Measurements from ENCODE around the gene SEZ6L. TPM values are rescaled to one million over a fixed set of nuclear protein-coding genes. Genes with fewer than 3 reads are reported as not detected.
A peak's percentile ranks its signal among the peaks of the same experiment; 100 is the strongest.

SEZ6L gene
- total RNA-seq, 4 donors from 2014 or later = 0.19 to 0.52 (median 0.22) TPM; not detected in 1

- TF ChIP-seq CTCF (IDR thresholded peaks at IDR 0.05) = no peak
- TF ChIP-seq POLR2A (IDR thresholded peaks at IDR 0.05) = no peak
- H3K4me3 ChIP-seq (ENCODE audit: low read depth, poor library complexity, severe bottlenecking) = no peak overlapping the region
- intact Hi-C loops (cut with DNase I; ENCODE audit: low total_unique reads) = no loop called here
- 59 to 65% methylated on average over 7 of the region's 7 CpGs for WGBS, 2 donors
- DNase-seq (ENCODE audit: low spot score in 2 of 2) = peak in 1 of 2 donors; percentile 20
Observed at GRCh38 chr22:26313291-26313690, 144.0 kb downstream of the SEZ6L start.

GRCh38 chr22:26314171-26314570 lies 144.9 kb downstream of the SEZ6L start:
- TF ChIP-seq POLR2A (IDR thresholded peaks at IDR 0.05) = no peak
- no peak for TF ChIP-seq CTCF (IDR thresholded peaks at IDR 0.05)
- intact Hi-C loops (cut with DNase I; ENCODE audit: low total_unique reads) = no loop called here
- DNase-seq (ENCODE audit: low spot score in 2 of 2) = peak in 1 of 2 donors; percentile 1
- WGBS, 2 donors = 79 to 95% methylated on average over 2 of the region's 2 CpGs
- no peak overlapping the region for H3K4me3 ChIP-seq (ENCODE audit: low read depth, poor library complexity, severe bottlenecking)

GRCh38 chr22:26314656-26315055 lies 145.4 kb downstream of the SEZ6L start:
- no peak for TF ChIP-seq CTCF (IDR thresholded peaks at IDR 0.05)
- TF ChIP-seq POLR2A (IDR thresholded peaks at IDR 0.05) = no peak
- WGBS, 2 donors = 58 to 59% methylated on average over 6 of the region's 6 CpGs
- peak in 1 of 2 donors; percentile 9 for DNase-seq (ENCODE audit: low spot score in 2 of 2)
- intact Hi-C loops (cut with DNase I; ENCODE audit: low total_unique reads) = no loop called here
- H3K4me3 ChIP-seq (ENCODE audit: low read depth, poor library complexity, severe bottlenecking) = no peak overlapping the region

GRCh38 chr22:26316732-26317285 lies 147.5 kb downstream of the SEZ6L start:
- no peak for TF ChIP-seq CTCF (IDR thresholded peaks at IDR 0.05)
- TF ChIP-seq POLR2A (IDR thresholded peaks at IDR 0.05) = no peak
- DNase-seq (ENCODE audit: low spot score in 2 of 2) = no peak
- H3K4me3 ChIP-seq (ENCODE audit: low read depth, poor library complexity, severe bottlenecking) = no peak overlapping the region
- intact Hi-C loops (cut with DNase I; ENCODE audit: low total_unique reads) = no loop called here
- 77 to 81% methylated on average over 2 of the region's 2 CpGs for WGBS, 2 donors

GRCh38 chr22:26318975-26319374 lies 149.7 kb downstream of the SEZ6L start:
- intact Hi-C loops (cut with DNase I; ENCODE audit: low total_unique reads) = no loop called here
- no peak overlapping the region for H3K4me3 ChIP-seq (ENCODE audit: low read depth, poor library complexity, severe bottlenecking)
- DNase-seq (ENCODE audit: low spot score in 2 of 2) = peak in 1 of 2 donors; percentile 49
- TF ChIP-seq CTCF (IDR thresholded peaks at IDR 0.05) (no peak), POLR2A (IDR thresholded peaks at IDR 0.05) (no peak)
- 54 to 55% methylated on average over 6 of the region's 6 CpGs for WGBS, 2 donors

GRCh38 chr22:26320447-26320846 lies 151.2 kb downstream of the SEZ6L start:
- 50 to 68% methylated on average over 5 of the region's 5 CpGs for WGBS, 2 donors
- H3K4me3 ChIP-seq (ENCODE audit: low read depth, poor library complexity, severe bottlenecking) = no peak overlapping the region
- intact Hi-C loops (cut with DNase I; ENCODE audit: low total_unique reads) = no loop called here
- TF ChIP-seq POLR2A (IDR thresholded peaks at IDR 0.05) (no peak), CTCF (IDR thresholded peaks at IDR 0.05) (no peak)
- DNase-seq (ENCODE audit: low spot score in 2 of 2) = peak in 1 of 2 donors; percentile 77

Measured in lower leg skin (tissue), 4 donors.